ENCODE data around the gene NEK6. TPM values are rescaled to one million over a fixed set of nuclear protein-coding genes. Genes with fewer than 3 reads are reported as not detected.

The NEK6 gene
- total and polyA plus RNA-seq, 12 donors: 4.0 to 27.2 (median 15.1) TPM

GRCh38 chr9:124392254-124392870 is 134.6 kb downstream of the NEK6 start:
- Histone ChIP-seq H3K9me3 (replicated peaks in 1 of 3) (no peaks in the 10 kb centered on the region), H3K4me1 (replicated peaks in 1 of 2) (peaks cover 19 to 66% of the 10 kb centered on the region in 2 donors), H3K4me3 (no peak overlapping the region), H3K27me3 (no peaks in the 10 kb centered on the region), H3K36me3 (replicated peaks in 1 of 2) (peaks cover 0 to 4% of the 10 kb centered on the region in 2 donors), H3K27ac (peak overlapping the region in 2 of 5 donors; percentile 50 to 53)
- 68 to 75% (median 72%) methylated on average over 8 to 12 of the region's 12 CpGs for WGBS, 4 donors
- intact Hi-C loops (cut with DNase I): no loop called here
- TF ChIP-seq POLR2A (IDR thresholded peaks at IDR 0.05) (no peak), CTCF (IDR thresholded peaks at IDR 0.05) (no peak)
- DNase-seq: peak in 1 of 7 donors; percentile 27

GRCh38 chr9:124392871-124393460 is 135.2 kb downstream of the NEK6 start:
- peak overlapping the region in 3 of 5 donors; percentile 10 to 53 (median 50) for H3K27ac ChIP-seq
- WGBS, 4 donors: 36 to 45% (median 38%) methylated on average over 9 of the region's 9 CpGs
- H3K36me3 ChIP-seq (replicated peaks in 1 of 2): peaks cover 0 to 4% of the 10 kb centered on the region in 2 donors
- no peak overlapping the region for H3K4me3 ChIP-seq
- no peaks in the 10 kb centered on the region for H3K9me3 ChIP-seq (replicated peaks in 1 of 3)
- peak; percentile 57 to 85 (median 74) for DNase-seq
- TF ChIP-seq CTCF (IDR thresholded peaks at IDR 0.05) (peak; percentile 22 to 50 (median 44)), POLR2A (IDR thresholded peaks at IDR 0.05) (no peak)
- H3K4me1 ChIP-seq (replicated peaks in 1 of 2): peaks cover 19 to 60% of the 10 kb centered on the region in 2 donors
- H3K27me3 ChIP-seq: no peaks in the 10 kb centered on the region
- intact Hi-C loops (cut with DNase I): no loop called here

- H3K4me3 ChIP-seq: no peak overlapping the region
- intact Hi-C loops (cut with DNase I): no loop called here
- no peaks in the 10 kb centered on the region for H3K27me3 ChIP-seq
- no peaks in the 10 kb centered on the region for H3K9me3 ChIP-seq (replicated peaks in 1 of 3)
- TF ChIP-seq CTCF (IDR thresholded peaks at IDR 0.05) (no peak), POLR2A (IDR thresholded peaks at IDR 0.05) (no peak)
- DNase-seq: no peak
- H3K36me3 ChIP-seq (replicated peaks in 1 of 2): peaks cover 0 to 4% of the 10 kb centered on the region in 2 donors
- WGBS, 4 donors: 75 to 89% (median 82%) methylated on average over 2 of the region's 2 CpGs
- H3K27ac ChIP-seq: no peak overlapping the region
- H3K4me1 ChIP-seq (replicated peaks in 1 of 2): peaks cover 19 to 52% of the 10 kb centered on the region in 2 donors
Observed at GRCh38 chr9:124394167-124394566, 136.4 kb downstream of the NEK6 start.

- 86 to 91% (median 89%) methylated on average over 3 of the region's 3 CpGs for WGBS, 4 donors
- no peak for TF ChIP-seq POLR2A (IDR thresholded peaks at IDR 0.05)
- peaks cover 19 to 52% of the 10 kb centered on the region in 2 donors for H3K4me1 ChIP-seq (replicated peaks in 1 of 2)
- peaks cover 0 to 4% of the 10 kb centered on the region in 2 donors for H3K36me3 ChIP-seq (replicated peaks in 1 of 2)
- H3K4me3 ChIP-seq: no peak overlapping the region
- no peaks in the 10 kb centered on the region for H3K9me3 ChIP-seq (replicated peaks in 1 of 3)
- intact Hi-C loops (cut with DNase I): no loop called here
- no peaks in the 10 kb centered on the region for H3K27me3 ChIP-seq
- H3K27ac ChIP-seq: no peak overlapping the region
- no peak for DNase-seq
Observed at GRCh38 chr9:124394596-124394995, 136.8 kb downstream of the NEK6 start.

Data from adrenal gland (tissue), 12 donors.